Measurements from ENCODE around the gene DLL3. TPM values are rescaled to one million over a fixed set of nuclear protein-coding genes. Genes with fewer than 3 reads are reported as not detected.
A peak's percentile ranks its signal among the peaks of the same experiment; 100 is the strongest.

The DLL3 gene
- total RNA-seq, 1 donor from 2014 or later = not detected

GRCh38 chr19:39539518-39540332 is 41.0 kb downstream of the DLL3 start, which contains the start of gene EID2:
Gene EID2 (minus strand): TSS chr19:39540161. CDS start chr19:39540079, 82 bp downstream.
- DNase-seq (peak; percentile 98), ATAC-seq (peak; percentile 99)
- intact Hi-C loops (cut with micrococcal nuclease) = loop anchor here (10.0 kb wide), 1 partner anchor 55 kb away; the partner anchor contains the start of gene TIMM50

- intact Hi-C loops (cut with micrococcal nuclease) = no loop called here
- DNase-seq = no peak
- no peak for ATAC-seq
These were observed 41.6 kb downstream of the DLL3 start for GRCh38 chr19:39540333-39540673.

- DNase-seq = no peak
- intact Hi-C loops (cut with micrococcal nuclease) = no loop called here
- ATAC-seq = no peak
These were observed 43.5 kb downstream of the DLL3 start for GRCh38 chr19:39542206-39542605.

GRCh38 chr19:39543477-39543857 is 44.7 kb downstream of the DLL3 start:
- ATAC-seq = no peak
- intact Hi-C loops (cut with micrococcal nuclease) = no loop called here
- DNase-seq = no peak

GRCh38 chr19:39544226-39544903 is 45.6 kb downstream of the DLL3 start:
- ATAC-seq (no peak), DNase-seq (no peak)
- intact Hi-C loops (cut with micrococcal nuclease) = no loop called here

- no peak for ATAC-seq
- intact Hi-C loops (cut with micrococcal nuclease) = no loop called here
These were observed 46.2 kb downstream of the DLL3 start for GRCh38 chr19:39544911-39545310.

GRCh38 chr19:39546599-39546998 is 47.9 kb downstream of the DLL3 start:
- no peak for DNase-seq
- no peak for ATAC-seq
- intact Hi-C loops (cut with micrococcal nuclease) = no loop called here

More at GRCh38 chr19:39544911-39545310, 46.2 kb downstream of the DLL3 start:
- no peak for DNase-seq

- ATAC-seq = no peak
- intact Hi-C loops (cut with micrococcal nuclease) = no loop called here
These were observed 51.5 kb downstream of the DLL3 start for GRCh38 chr19:39550197-39550596.

GRCh38 chr19:39553082-39553652 is 54.4 kb downstream of the DLL3 start:
- ATAC-seq (no peak), DNase-seq (no peak)
- intact Hi-C loops (cut with micrococcal nuclease) = no loop called here

More at GRCh38 chr19:39550197-39550596, 51.5 kb downstream of the DLL3 start:
- no peak for DNase-seq

- DNase-seq (no peak), ATAC-seq (no peak)
- intact Hi-C loops (cut with micrococcal nuclease) = no loop called here
These were observed 56.1 kb downstream of the DLL3 start for GRCh38 chr19:39554701-39555311.

GRCh38 chr19:39555883-39556282 is 57.1 kb downstream of the DLL3 start:
- DNase-seq = no peak
- ATAC-seq = no peak
- intact Hi-C loops (cut with micrococcal nuclease) = no loop called here

Other genes starting within 250 kb of the DLL3 start
- gene IFNL2, start 230.6 kb upstream of the DLL3 start, total RNA-seq = not detected
- not detected for gene IFNL1, start 202.5 kb upstream of the DLL3 start, total RNA-seq
- 0.35 TPM for gene LRFN1, start 178.1 kb upstream of the DLL3 start, total RNA-seq
- 18.5 TPM for gene GMFG, start 162.9 kb upstream of the DLL3 start, total RNA-seq
- gene SAMD4B, start 156.5 kb upstream of the DLL3 start, total RNA-seq = 50.7 TPM
- 34.8 TPM for gene PAF1, start 107.8 kb upstream of the DLL3 start, total RNA-seq
- 22.2 TPM for gene MED29, start 107.6 kb upstream of the DLL3 start, total RNA-seq
- gene ZFP36, start 92.1 kb upstream of the DLL3 start, total RNA-seq = 53.0 TPM
- gene PLEKHG2, start 86.3 kb upstream of the DLL3 start, total RNA-seq = 11.6 TPM
- 1,154 TPM for gene RPS16, start 63.0 kb upstream of the DLL3 start, total RNA-seq
- gene SUPT5H, start 53.4 kb upstream of the DLL3 start, total RNA-seq = 85.8 TPM
- gene TIMM50, start 18.1 kb upstream of the DLL3 start, total RNA-seq = 75.3 TPM
- not detected for gene SELENOV, start 16.2 kb downstream of the DLL3 start, total RNA-seq
- 2.0 TPM for gene EID2B, start 33.9 kb downstream of the DLL3 start, total RNA-seq
- 9.9 TPM for gene EID2, start 41.2 kb downstream of the DLL3 start, total RNA-seq
- gene LGALS13, start 103.6 kb downstream of the DLL3 start, total RNA-seq = not detected
- gene LGALS16, start 157.0 kb downstream of the DLL3 start, total RNA-seq = not detected
- gene LGALS14, start 205.5 kb downstream of the DLL3 start, total RNA-seq = not detected
- gene CLC, start 239.1 kb downstream of the DLL3 start, total RNA-seq = not detected

Measured in left ventricle myocardium superior (tissue), 1 donor.